Upper lobe of left lung (tissue), 4 donors: ENCODE results near the gene MAN2A2.

Experiments used
- CTCF ChIP-seq, 6 experiments: fragments of 450-650 bp in 4 of 6; fragments of 200-600 bp in 2 of 6; sonication (generic) in 2 of 6; IDR thresholded peaks; one replicate each; pipeline ENCODE4 v1.5.1; 2016 to 2019; ENCODE audit warnings: antibody characterized with exemption in 6 of 6
- EP300 ChIP-seq, 4 donors: sonication (generic); formaldehyde crosslinking; IDR thresholded peaks; one replicate each; pipeline ENCODE4 v1.5.1; 2017; ENCODE audit warnings: antibody characterized with exemption in 4 of 4, control low read depth in 2 of 4
- POLR2A ChIP-seq, 4 donors: fragments of 450-650 bp; IDR thresholded peaks; one replicate each; pipeline ENCODE4 v1.5.1; 2016 to 2017; ENCODE audit warnings: antibody characterized with exemption in 4 of 4, mild to moderate bottlenecking in 2 of 4
- POLR2AphosphoS5 ChIP-seq, 2 donors: sonication (generic); formaldehyde crosslinking; IDR thresholded peaks; one replicate each; pipeline ENCODE4 v1.5.1; 2017; ENCODE audit warnings: antibody characterized with exemption in 2 of 2

- TF ChIP-seq POLR2AphosphoS5 (IDR thresholded peaks at IDR 0.05), result no peak
- TF ChIP-seq CTCF (IDR thresholded peaks at IDR 0.05), result no peak
- TF ChIP-seq POLR2A (IDR thresholded peaks at IDR 0.05), result no peak
- TF ChIP-seq EP300 (IDR thresholded peaks at IDR 0.05), result no peak
Observed at GRCh38 chr15:90967206-90967605, 64.1 kb downstream of the MAN2A2 start.
